LoVo (cell line): ENCODE data around the gene ATP2C2.
"Not testable (repeated sequence)": the region's sequence is repeated elsewhere in the genome, so short reads cannot be mapped to it uniquely, and the experiment has no call there.

Source experiments
- DNase-seq: peaks from one replicate; pipeline ENCODE4 v3.0.0-alpha.2; 2016; ENCODE audit warnings: low spot score

Gene ATP2C2

GRCh38 chr16:84421081-84421937, 53.0 kb downstream of the ATP2C2 start:
- DNase-seq, result no peak

- no peak for DNase-seq
These were observed 53.5 kb downstream of the ATP2C2 start for GRCh38 chr16:84421938-84422220.

- DNase-seq, result no peak
These were observed 55.1 kb downstream of the ATP2C2 start for GRCh38 chr16:84423416-84423837.

GRCh38 chr16:84425696-84426095, 57.4 kb downstream of the ATP2C2 start:
- no peak for DNase-seq

GRCh38 chr16:84426804-84427203, 58.5 kb downstream of the ATP2C2 start:
- DNase-seq, result no peak

- no peak for DNase-seq
These were observed 59.2 kb downstream of the ATP2C2 start for GRCh38 chr16:84427553-84427952.

- DNase-seq, result no peak
These were observed 62.5 kb downstream of the ATP2C2 start for GRCh38 chr16:84430860-84431259.

- peak; percentile 28 for DNase-seq
These were observed 66.5 kb downstream of the ATP2C2 start for GRCh38 chr16:84434800-84435199.

- DNase-seq, result no peak
These were observed 67.9 kb downstream of the ATP2C2 start for GRCh38 chr16:84436196-84436595.

- peak; percentile 40 for DNase-seq
These were observed 70.8 kb downstream of the ATP2C2 start for GRCh38 chr16:84438971-84439696.

GRCh38 chr16:84442416-84443145, 74.2 kb downstream of the ATP2C2 start:
- DNase-seq, result no peak

GRCh38 chr16:84443166-84443802, 74.9 kb downstream of the ATP2C2 start:
- DNase-seq, result no peak

- no peak for DNase-seq
These were observed 76.1 kb downstream of the ATP2C2 start for GRCh38 chr16:84444476-84444875.

GRCh38 chr16:84446084-84446483, 77.7 kb downstream of the ATP2C2 start:
- DNase-seq, result peak; percentile 6

- DNase-seq, result no peak
These were observed 78.5 kb downstream of the ATP2C2 start for GRCh38 chr16:84446596-84447392.

GRCh38 chr16:84448444-84448843, 80.1 kb downstream of the ATP2C2 start:
- no peak for DNase-seq

- DNase-seq, result no peak
These were observed 81.1 kb downstream of the ATP2C2 start for GRCh38 chr16:84449156-84450140.

GRCh38 chr16:84450176-84450865, 82.0 kb downstream of the ATP2C2 start:
- DNase-seq, result no peak

- not testable (repeated sequence) for DNase-seq
These were observed 82.8 kb downstream of the ATP2C2 start for GRCh38 chr16:84451010-84451676.
